Adipocyte (in vitro differentiated cells): ENCODE data around the gene CNNM3.
"Not testable (repeated sequence)": the region's sequence is repeated elsewhere in the genome, so short reads cannot be mapped to it uniquely, and the experiment has no call there.

Experiments
- DNase-seq: peaks from one replicate; pipeline ENCODE4 v3.0.0-alpha.2; 2015; ENCODE audit warnings: low read depth
- H3K27me3 ChIP-seq: replicated peaks from 2 replicates; pipeline ENCODE4 v1.7.0; 2013; ENCODE audit warnings: mild to moderate bottlenecking, low read length, moderate library complexity; ENCODE audit not compliant: control insufficient read depth, insufficient read depth
- H3K36me3 ChIP-seq: 2 replicates; pipeline ENCODE4 v1.7.0; 2013; ENCODE audit warnings: low read length, mild to moderate bottlenecking, moderate library complexity; ENCODE audit not compliant: control insufficient read depth, insufficient read depth, severe bottlenecking
- H3K4me1 ChIP-seq: 2 replicates; pipeline ENCODE4 v1.7.0; 2013; ENCODE audit warnings: mild to moderate bottlenecking, low read length, moderate library complexity; ENCODE audit not compliant: control insufficient read depth, insufficient read depth
- H3K4me3 ChIP-seq: 2 replicates; pipeline ENCODE4 v1.7.0; 2013; ENCODE audit warnings: mild to moderate bottlenecking, low read length, moderate library complexity
- H3K9ac ChIP-seq: 2 replicates; pipeline ENCODE4 v1.7.0; 2013; ENCODE audit warnings: mild to moderate bottlenecking, low read length, moderate library complexity
- H3K9me3 ChIP-seq: 2 replicates; pipeline ENCODE4 v1.7.0; 2013; ENCODE audit warnings: mild to moderate bottlenecking, low read length, moderate library complexity; ENCODE audit not compliant: control insufficient read depth

CNNM3 gene

DNA sequence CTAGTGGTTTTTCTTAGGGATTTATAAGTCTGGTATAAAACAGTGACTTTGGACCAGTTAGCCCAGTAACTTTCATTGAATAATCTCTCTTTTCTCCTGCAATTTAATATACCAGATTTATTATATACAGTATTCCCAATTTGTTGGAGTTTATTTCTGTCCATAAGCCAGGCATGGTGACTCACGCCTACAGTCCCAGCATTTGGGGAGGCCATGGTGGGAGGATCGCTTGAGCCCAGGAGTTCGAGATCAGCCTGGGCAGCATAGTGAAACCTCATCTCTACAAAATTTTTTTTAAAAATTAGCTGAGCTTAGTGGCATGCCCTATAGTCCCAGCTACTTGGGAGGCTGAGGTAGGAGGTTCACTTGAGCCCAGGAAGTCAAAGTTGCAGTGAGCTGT lies 28.7 kb upstream of the CNNM3 start:
- Histone ChIP-seq H3K9ac (no peak overlapping the region), H3K27me3 (no peaks in the 10 kb centered on the region), H3K4me1 (peaks cover 16% of the 10 kb centered on the region), H3K9me3 (no peaks in the 10 kb centered on the region), H3K4me3 (no peak overlapping the region), H3K36me3 (no peaks in the 10 kb centered on the region)
- DNase-seq, result no peak

DNA sequence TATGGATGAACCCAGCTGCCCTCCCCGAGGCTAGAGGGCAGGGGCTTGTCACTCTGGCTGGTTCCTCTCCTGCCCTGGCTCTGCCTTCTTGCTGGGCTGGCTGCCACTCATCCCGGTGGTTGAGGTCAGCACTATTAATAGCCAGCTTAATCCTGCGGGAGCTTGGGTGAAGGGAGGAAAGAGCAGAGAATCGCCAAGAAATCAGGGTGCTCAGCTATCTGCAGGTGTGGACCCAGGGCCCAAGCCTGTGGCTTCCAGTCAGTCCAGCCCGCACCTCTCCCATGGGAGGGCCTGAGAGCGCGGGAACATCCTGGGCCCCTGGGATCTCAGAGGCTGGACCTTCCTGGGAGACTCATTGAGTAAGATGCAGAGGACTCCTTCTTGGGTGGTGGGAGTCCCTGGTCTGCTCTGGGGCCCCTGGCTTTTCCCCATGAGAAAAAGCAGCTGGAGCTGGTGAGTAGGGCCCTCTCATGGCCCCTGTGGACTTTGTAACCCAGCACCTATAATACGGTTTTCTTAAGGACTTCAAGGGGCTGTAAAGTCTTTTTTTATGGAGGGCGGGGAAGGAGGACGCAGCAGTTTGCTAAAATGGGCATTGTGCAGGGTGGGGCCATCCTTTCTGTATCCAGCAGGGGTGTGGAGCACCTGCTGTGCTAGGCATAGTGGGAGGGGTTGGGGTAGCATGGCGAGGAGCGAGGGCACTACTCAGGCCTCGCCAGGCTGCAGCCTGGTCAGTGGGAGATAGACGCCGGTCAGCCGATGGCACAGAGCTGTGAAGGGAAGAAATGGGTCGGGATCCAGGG lies 27.4 kb upstream of the CNNM3 start:
- Histone ChIP-seq H3K4me1 (peaks cover 16% of the 10 kb centered on the region), H3K4me3 (no peak overlapping the region), H3K36me3 (no peaks in the 10 kb centered on the region), H3K9ac (no peak overlapping the region), H3K9me3 (no peaks in the 10 kb centered on the region), H3K27me3 (no peaks in the 10 kb centered on the region)
- DNase-seq, result peak; percentile 17

DNA sequence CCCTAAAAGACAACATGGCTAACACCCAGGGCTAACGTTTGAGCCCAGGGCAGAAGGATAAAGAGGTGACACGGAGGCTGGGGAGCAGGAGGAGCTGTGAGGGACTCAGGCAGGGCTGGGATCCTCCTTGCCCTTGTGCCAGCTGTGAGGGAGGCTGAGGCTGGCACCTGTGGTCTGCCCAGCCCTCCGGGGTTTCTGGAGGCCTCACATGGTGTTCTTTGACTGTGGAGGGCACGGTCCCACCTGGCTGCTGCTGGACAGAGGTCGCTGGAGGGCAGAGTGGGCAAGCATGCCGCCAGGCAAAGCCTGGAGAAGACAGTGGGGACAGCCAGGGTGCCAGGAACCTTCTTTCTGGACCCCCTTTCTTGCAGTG lies 26.8 kb upstream of the CNNM3 start:
- DNase-seq, result no peak
- H3K4me1 ChIP-seq, result peaks cover 16% of the 10 kb centered on the region

DNA sequence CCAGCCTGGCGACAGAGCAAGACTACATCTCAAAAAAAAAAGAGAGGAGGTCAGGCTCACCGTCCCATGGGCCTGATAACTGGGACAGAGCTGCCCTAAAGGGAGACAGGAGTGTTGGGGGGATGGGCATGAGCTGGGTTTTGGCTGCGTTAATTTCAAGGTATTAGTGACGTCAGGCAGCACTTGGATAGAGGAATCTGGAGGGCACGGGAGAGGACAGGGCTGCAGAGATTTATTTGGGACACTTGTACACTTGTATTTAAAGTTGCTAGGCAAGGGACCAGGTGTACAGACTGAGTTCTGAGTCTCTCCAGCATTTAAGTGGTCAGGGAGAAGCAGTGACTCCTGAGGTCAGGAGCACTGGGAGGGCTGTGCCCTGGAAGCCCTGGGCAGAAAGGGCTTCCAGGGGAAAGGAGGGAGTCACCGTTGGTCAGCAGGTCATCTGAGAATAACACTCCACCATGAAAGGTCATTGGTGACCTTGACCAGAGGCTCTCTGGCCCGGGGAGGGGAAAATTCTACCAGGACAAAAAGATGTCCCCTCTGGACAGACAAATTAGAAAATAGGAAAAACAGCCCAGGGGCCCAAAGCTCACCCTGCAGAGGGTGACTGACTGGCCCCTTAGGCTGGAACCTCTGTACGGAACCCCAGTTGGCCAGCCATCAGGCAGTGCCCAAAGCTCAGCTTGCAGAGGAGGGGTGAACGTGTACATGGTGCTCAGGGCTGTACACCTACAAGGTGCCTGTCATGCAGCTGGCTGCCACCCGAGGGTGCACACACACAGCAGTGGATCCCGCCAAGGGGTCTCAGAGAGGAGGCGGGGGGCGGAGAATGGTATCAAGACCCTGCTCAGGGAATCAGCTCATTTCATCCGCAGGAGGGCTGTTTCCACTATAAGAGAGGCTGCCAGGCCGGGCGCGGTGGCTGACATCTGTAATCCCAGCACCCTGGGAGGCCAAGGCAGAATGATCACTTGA lies 23.0 kb upstream of the CNNM3 start:
- H3K9ac ChIP-seq, result no peak overlapping the region
- no peaks in the 10 kb centered on the region for H3K9me3 ChIP-seq
- no peaks in the 10 kb centered on the region for H3K36me3 ChIP-seq
- no peak overlapping the region for H3K4me3 ChIP-seq
- peaks cover 6% of the 10 kb centered on the region for H3K4me1 ChIP-seq
- DNase-seq, result no peak
- H3K27me3 ChIP-seq, result no peaks in the 10 kb centered on the region

More for the DNA sequence above, 26.8 kb upstream of the CNNM3 start:
- Histone ChIP-seq H3K4me3 (no peak overlapping the region), H3K9ac (no peak overlapping the region), H3K27me3 (no peaks in the 10 kb centered on the region), H3K9me3 (no peaks in the 10 kb centered on the region), H3K36me3 (no peaks in the 10 kb centered on the region)

DNA sequence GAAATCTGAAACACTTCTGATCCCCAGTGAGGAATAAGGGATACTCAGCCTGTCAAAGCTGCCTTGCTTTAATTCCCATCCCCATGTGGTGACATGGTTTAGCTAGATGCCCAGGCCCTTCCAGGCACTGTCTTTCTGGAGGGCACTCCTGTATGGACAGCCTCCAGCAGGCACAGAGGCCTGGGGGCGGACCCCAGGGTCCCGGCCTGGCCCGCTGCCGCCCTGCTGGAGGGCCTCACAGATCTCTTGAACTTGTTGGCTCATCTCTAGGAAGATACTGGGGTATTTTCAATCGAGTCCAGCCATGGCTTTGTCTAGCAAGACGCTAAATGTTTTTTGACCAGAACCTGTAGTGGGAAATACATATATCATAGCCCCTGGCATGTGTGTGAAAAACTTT lies 21.0 kb upstream of the CNNM3 start:
- no peaks in the 10 kb centered on the region for H3K36me3 ChIP-seq
- H3K4me3 ChIP-seq, result no peak overlapping the region
- H3K9me3 ChIP-seq, result no peaks in the 10 kb centered on the region
- no peak overlapping the region for H3K9ac ChIP-seq
- H3K4me1 ChIP-seq, result no peaks in the 10 kb centered on the region
- H3K27me3 ChIP-seq, result no peaks in the 10 kb centered on the region
- no peak for DNase-seq

DNA sequence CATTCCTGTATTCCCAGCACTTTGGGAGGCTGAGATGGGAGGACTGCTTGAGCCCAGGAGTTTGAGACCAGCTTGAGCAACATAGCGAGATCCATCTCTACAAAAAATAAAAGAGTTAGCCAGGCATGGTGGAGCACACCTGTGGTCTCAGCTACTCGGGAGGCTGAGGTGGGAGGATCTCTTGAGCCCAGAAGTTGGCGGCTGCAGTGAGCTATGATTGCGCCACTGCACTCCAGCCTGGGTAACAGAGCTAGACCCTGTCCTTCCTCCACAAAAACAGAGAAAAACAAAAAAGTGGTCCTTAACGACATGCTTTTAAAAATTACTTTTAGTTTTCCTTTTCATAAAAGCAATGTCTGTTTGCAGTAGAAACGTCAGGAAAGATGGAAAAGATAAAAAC lies 19.6 kb upstream of the CNNM3 start:
- not testable (repeated sequence) for H3K27me3 ChIP-seq, H3K4me3 ChIP-seq, DNase-seq, H3K36me3 ChIP-seq, H3K4me1 ChIP-seq, H3K9ac ChIP-seq, H3K9me3 ChIP-seq

DNA sequence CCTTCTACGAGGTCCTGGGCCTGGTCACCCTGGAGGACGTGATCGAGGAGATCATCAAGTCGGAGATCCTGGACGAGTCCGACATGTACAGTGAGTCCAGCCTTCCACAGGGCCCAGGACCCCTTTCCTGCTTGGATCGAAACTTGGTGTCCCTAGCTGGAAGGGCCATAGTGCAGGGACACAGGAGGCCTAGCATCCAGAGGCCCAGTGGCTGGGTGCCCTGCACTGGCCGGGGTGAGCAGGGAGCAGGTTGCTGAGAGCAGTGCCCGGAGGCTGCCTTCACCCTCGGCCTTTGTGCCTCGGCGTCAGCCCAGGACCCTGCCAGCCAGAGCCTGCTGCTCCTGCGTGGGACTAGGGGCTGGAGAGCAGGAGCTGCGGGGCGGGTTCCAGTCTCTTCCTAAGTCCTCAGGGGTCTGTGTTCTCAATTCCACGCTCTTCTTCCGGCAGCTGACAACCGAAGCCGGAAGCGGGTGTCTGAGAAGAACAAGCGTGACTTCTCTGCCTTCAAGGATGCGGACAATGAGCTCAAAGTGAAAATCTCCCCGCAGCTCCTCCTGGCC lies 18.9 kb upstream of the CNNM3 start:
- no peaks in the 10 kb centered on the region for H3K36me3 ChIP-seq
- no peak overlapping the region for H3K4me3 ChIP-seq
- no peaks in the 10 kb centered on the region for H3K9me3 ChIP-seq
- no peak overlapping the region for H3K9ac ChIP-seq
- H3K27me3 ChIP-seq, result no peaks in the 10 kb centered on the region
- DNase-seq, result no peak
- no peaks in the 10 kb centered on the region for H3K4me1 ChIP-seq

DNA sequence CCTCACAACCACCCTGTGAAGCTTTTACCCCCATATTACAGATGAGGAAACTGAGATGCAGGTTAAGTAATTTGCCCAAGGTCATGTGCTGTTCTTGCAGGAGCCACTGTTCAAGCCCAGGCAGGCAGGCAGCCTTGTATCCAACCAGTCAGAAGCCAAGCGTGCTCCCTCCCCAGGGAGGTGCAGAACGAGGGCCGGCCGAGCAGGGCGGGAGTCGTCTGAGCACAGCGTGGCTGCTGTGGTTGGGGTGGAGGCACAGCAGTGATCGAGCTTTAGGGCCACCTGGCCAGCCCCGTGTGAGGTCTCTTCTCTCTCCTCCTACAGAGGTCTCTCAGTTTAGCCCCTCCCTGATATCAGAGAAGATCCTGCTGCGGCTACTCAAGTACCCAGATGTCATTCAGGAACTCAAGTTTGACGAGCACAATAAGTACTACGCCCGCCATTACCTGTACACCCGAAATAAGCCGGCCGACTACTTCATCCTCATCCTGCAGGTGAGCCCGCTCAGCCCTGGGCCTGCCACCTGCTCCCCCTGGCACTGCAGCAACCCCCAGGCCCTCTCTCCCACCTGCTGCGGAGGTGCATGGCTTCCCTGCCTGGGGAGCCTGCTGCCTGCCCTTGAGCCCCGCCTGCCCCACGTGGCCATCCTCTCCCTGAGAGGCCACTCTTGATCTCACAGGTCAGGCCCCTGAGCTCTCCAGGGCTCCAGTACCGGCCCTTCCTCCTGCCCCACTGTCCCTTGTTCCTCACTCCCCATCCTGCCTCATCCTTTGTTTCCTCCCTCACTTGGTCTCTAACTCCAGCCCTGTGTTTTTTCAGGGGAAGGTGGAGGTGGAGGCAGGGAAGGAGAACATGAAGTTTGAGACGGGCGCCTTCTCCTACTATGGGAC lies 17.1 kb upstream of the CNNM3 start:
- Histone ChIP-seq H3K36me3 (no peaks in the 10 kb centered on the region), H3K9ac (no peak overlapping the region), H3K9me3 (no peaks in the 10 kb centered on the region), H3K27me3 (no peaks in the 10 kb centered on the region), H3K4me1 (no peaks in the 10 kb centered on the region), H3K4me3 (no peak overlapping the region)
- DNase-seq, result no peak

DNA sequence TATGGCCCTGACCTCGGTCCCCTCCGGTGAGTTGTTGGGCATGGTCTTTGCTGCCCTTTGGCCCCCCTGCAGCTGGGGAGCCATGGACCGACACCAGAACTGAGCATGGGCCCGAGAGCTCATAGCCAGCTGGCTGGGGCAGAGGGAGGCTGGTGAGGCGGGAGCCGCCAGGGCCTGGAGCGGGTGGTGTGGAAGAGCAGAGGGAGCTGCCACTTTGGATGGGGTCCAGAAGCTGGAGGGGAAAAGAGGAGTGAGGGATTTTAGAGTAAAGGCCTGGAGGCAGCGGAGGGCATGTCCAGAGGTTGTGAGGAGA lies 16.5 kb upstream of the CNNM3 start:
- Histone ChIP-seq H3K4me3 (no peak overlapping the region), H3K9ac (no peak overlapping the region), H3K4me1 (no peaks in the 10 kb centered on the region), H3K36me3 (no peaks in the 10 kb centered on the region), H3K27me3 (no peaks in the 10 kb centered on the region), H3K9me3 (no peaks in the 10 kb centered on the region)
- DNase-seq, result no peak

DNA sequence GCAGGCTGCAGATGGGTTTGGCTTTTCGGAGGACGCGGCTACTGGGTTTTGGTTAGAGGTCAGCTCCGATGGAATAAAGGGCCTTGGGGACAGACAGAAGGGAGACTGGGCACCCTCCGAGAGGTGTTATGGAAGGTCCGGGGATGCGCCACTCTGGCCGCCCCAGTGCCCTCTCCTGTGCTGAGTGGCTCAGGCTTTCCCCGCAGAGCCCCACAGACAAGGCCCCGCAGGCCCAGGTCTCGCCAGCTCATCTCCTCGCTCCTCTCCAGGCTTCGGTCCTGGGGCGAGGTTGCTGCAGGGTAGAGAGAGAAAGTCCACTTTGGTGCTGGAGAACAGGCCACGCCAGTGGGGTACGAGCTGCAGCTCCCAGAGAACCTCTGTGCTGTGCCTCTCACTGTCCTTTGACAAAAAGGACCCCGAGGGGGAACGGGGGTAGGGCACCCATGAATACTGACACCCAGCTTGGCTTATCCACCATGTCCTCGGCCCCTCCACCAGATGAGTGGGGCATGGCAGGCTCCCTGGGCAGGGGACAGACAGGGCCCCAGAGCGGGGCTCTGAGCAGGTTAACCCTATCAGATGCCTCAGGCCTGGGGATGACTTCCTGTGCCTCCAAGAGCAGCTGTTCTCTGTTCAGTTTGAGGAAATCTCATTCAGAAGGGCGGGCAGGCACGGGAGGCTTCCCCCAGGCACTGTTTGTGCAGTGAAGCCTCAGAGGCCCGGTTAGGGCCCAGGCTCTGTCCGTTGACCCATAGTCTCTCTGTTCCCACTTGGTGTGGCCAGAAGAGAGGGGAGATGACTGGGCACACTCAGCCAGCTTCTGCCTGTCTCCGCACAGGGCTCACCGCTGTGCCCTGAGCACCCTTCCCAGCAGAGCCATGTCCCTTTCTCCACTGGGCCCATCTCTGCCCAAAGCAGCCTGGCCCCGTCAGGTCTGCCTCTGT lies 15.7 kb upstream of the CNNM3 start:
- no peak for DNase-seq

More for the DNA sequence above, 15.7 kb upstream of the CNNM3 start:
- Histone ChIP-seq H3K36me3 (no peaks in the 10 kb centered on the region), H3K9me3 (no peaks in the 10 kb centered on the region), H3K9ac (no peak overlapping the region), H3K4me3 (no peak overlapping the region), H3K4me1 (no peaks in the 10 kb centered on the region), H3K27me3 (no peaks in the 10 kb centered on the region)
